GM18858 (cell line): Measurements from ENCODE around the gene FAM180A.
"Not testable (repeated sequence)": the region's sequence is repeated elsewhere in the genome, so short reads cannot be mapped to it uniquely, and the experiment has no call there.

Source experiments
- ATAC-seq: cut with Tn5 transposase; IDR thresholded peaks from one replicate; pipeline ENCODE4 v1.9.1; 2021; ENCODE audit not compliant: unreplicated experiment

The FAM180A gene

GRCh38 chr7:135748770-135749169, at the start of gene FAM180A:
TSS of gene FAM180A (minus strand) at chr7:135748813. CDS start at chr7:135748580, 233 bp downstream.
- no peak for ATAC-seq

- ATAC-seq: no peak
These were observed 49.5 kb upstream of the FAM180A start for GRCh38 chr7:135798095-135798494.

- no peak for ATAC-seq
These were observed 47.4 kb upstream of the FAM180A start for GRCh38 chr7:135795846-135796570.

- ATAC-seq: no peak
These were observed 45.2 kb upstream of the FAM180A start for GRCh38 chr7:135793841-135794240.

- ATAC-seq: no peak
These were observed 44.3 kb upstream of the FAM180A start for GRCh38 chr7:135792866-135793265.

GRCh38 chr7:135792363-135792668, 43.7 kb upstream of the FAM180A start:
- no peak for ATAC-seq

GRCh38 chr7:135791543-135792362, 43.1 kb upstream of the FAM180A start:
- ATAC-seq: no peak

GRCh38 chr7:135790371-135790977, 41.9 kb upstream of the FAM180A start:
- no peak for ATAC-seq

GRCh38 chr7:135789956-135790355, 41.3 kb upstream of the FAM180A start:
- ATAC-seq: no peak

- ATAC-seq: no peak
These were observed 40.8 kb upstream of the FAM180A start for GRCh38 chr7:135789431-135789830.

- no peak for ATAC-seq
These were observed 38.3 kb upstream of the FAM180A start for GRCh38 chr7:135786911-135787310.

- ATAC-seq: no peak
These were observed 36.5 kb upstream of the FAM180A start for GRCh38 chr7:135785065-135785464.

- ATAC-seq: no peak
These were observed 35.4 kb upstream of the FAM180A start for GRCh38 chr7:135784013-135784412.

- no peak for ATAC-seq
These were observed 34.2 kb upstream of the FAM180A start for GRCh38 chr7:135782801-135783200.

- ATAC-seq: no peak
These were observed 33.8 kb upstream of the FAM180A start for GRCh38 chr7:135782377-135782776.

GRCh38 chr7:135777626-135778398, 29.2 kb upstream of the FAM180A start:
- ATAC-seq: no peak

- not testable (repeated sequence) for ATAC-seq
These were observed 27.3 kb upstream of the FAM180A start for GRCh38 chr7:135775915-135776314.

- ATAC-seq: no peak
These were observed 26.6 kb upstream of the FAM180A start for GRCh38 chr7:135775230-135775629.

GRCh38 chr7:135774284-135774683, 25.7 kb upstream of the FAM180A start:
- ATAC-seq: no peak

GRCh38 chr7:135773464-135773863, 24.9 kb upstream of the FAM180A start:
- no peak for ATAC-seq

GRCh38 chr7:135772639-135773222, 24.1 kb upstream of the FAM180A start:
- ATAC-seq: no peak
